22Rv1 (cell line): ENCODE results near the gene COL18A1.

Experiments used
- H3K27ac ChIP-seq: fragments of 450-650 bp; 2 replicates; pipeline ENCODE4 v1.5.1; 2017
- CTCF ChIP-seq: fragments of 450-650 bp; IDR thresholded peaks from 2 replicates; pipeline ENCODE4 v1.5.1; 2017; ENCODE audit warnings: mild to moderate bottlenecking
- ZFX ChIP-seq: fragments of 450-650 bp; IDR thresholded peaks from 2 replicates; pipeline ENCODE4 v1.6.1; 2017; ENCODE audit warnings: antibody characterized with exemption, borderline replicate concordance

Gene COL18A1

DNA sequence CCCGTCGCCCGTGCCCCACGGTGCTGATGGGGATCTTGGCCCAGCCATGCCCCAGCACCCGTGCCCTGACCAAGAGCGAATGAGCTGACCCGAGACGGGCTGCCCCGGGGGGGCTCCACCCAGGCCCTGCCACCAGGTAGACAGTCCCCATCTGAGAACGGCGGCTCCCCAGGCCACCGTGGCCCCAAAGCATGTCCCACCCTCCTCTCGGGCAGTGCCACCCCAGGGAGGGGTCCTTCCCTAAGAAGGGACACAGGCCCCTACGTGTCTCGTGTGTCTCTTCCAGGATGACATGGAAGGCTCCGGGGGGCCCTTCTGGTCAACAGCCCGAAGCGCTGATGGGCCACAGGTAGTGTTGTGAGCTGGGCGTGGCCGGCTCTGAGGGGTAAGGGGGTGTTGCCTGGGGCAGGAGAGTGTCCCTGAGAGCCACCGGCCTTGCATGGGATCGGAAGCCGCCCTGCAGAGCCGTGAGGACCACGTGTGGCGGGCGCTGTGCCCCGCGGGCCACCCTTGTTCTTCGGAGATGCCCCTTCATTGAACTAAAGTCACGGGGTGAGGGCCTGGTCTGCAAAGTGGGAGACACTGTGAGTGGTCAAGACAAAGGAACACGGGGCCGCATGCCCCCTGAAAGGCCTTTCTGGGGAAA, 82.3 kb downstream of the COL18A1 start:
- no peak for TF ChIP-seq CTCF
- no peak for TF ChIP-seq ZFX

DNA sequence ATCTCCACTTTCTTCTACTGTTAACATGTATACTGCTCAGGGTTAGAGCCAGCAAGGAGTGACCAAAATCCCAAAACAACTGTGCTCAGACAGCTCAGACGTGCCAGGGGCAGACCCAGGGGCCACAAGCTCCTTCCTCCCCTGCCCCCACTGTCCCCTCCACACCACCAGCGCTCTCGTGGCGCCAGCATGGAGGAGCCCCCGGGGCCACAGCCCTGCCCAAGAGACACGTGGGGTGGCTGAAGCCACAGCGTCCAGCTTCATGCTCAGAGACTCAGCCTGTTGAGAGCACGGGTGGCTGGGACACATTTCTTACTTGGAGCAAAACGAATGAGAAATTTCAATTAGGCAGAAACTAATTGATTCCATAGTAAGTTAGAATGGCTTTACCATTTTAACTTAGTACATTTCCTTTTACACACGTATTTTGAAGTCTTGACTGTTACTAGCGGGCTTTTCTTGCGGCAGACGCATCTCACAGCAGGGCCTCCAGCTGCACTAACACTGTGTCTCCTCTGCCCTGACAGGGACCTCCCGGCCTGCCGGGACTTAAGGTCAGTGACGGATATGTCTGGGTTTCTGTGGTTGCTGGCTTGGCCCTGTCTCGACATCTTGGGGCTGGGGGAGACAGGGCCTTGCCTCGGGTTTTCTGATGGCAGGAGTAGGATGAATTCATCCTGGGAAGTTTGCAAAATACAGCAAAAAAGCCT, 83.1 kb downstream of the COL18A1 start:
- no peak overlapping the region for H3K27ac ChIP-seq
- TF ChIP-seq ZFX (no peak), CTCF (no peak)

More for the DNA sequence above, 82.3 kb downstream of the COL18A1 start:
- no peak overlapping the region for H3K27ac ChIP-seq

GRCh38 chr21:45488931-45489721, 84.2 kb downstream of the COL18A1 start:
- TF ChIP-seq CTCF, result no peak
- no peak overlapping the region for H3K27ac ChIP-seq

DNA sequence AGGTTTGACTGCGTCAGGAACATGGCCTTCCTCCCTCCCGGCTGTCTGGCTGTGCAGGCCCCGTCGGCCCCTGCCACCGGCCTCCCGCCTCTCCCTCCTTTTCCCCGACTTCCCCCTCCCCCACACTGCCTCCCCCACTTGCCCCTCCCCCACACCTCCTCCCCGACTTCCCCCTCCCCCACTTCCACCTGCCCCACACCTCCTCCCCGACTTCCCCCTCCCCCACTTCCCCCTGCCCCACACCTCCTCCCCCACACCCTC, 84.7 kb downstream of the COL18A1 start:
- TF ChIP-seq ZFX, result no peak
- TF ChIP-seq CTCF, result no peak
- no peak overlapping the region for H3K27ac ChIP-seq

- no peak for TF ChIP-seq CTCF
- TF ChIP-seq ZFX, result no peak
- H3K27ac ChIP-seq, result no peak overlapping the region
Measured at GRCh38 chr21:45490049-45490731, 85.2 kb downstream of the COL18A1 start.

GRCh38 chr21:45491056-45491455, 86.1 kb downstream of the COL18A1 start:
- H3K27ac ChIP-seq, result no peak overlapping the region
- no peak for TF ChIP-seq ZFX
- TF ChIP-seq CTCF, result no peak
